AG10803 (cell line): ENCODE results near the gene SAFB2.

Experiments used
- DNase-seq: peaks from one replicate; pipeline ENCODE4 v3.0.0; 2010; ENCODE audit warnings: low read depth
- H3K4me3 ChIP-seq: 2 replicates; pipeline ENCODE4 v1.5.1; 2011; ENCODE audit warnings: mild to moderate bottlenecking, low read length, control low read depth
- TF ChIP-seq, protein P1 (sequence below): conservative IDR thresholded peaks from 2 replicates; pipeline ENCODE4 v1.5.1; 2011; ENCODE audit warnings: mild to moderate bottlenecking, low read length, control low read depth, inconsistent platforms

Gene SAFB2

DNA sequence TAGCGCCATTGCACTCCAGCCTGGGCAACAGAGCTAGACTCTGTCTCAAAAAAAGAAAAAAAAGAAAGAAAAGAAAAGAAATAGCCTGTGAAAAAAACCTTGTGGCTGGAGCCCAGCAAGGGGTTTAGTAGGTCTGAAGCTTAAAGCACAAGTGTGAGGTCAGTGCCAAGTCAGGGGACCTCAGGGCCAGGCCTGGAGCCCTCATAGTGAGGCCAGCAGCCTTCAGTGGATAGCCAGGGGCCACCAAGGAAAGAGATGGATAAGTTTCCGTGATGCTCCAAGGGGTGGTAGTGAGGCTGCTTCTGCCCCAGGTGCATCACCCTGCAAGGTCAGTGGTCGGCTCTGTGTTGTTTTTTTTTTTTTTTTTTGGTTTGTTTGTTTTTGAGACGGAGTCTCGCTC is 67.7 kb downstream of the SAFB2 start:
- TF ChIP-seq, protein P1, sequence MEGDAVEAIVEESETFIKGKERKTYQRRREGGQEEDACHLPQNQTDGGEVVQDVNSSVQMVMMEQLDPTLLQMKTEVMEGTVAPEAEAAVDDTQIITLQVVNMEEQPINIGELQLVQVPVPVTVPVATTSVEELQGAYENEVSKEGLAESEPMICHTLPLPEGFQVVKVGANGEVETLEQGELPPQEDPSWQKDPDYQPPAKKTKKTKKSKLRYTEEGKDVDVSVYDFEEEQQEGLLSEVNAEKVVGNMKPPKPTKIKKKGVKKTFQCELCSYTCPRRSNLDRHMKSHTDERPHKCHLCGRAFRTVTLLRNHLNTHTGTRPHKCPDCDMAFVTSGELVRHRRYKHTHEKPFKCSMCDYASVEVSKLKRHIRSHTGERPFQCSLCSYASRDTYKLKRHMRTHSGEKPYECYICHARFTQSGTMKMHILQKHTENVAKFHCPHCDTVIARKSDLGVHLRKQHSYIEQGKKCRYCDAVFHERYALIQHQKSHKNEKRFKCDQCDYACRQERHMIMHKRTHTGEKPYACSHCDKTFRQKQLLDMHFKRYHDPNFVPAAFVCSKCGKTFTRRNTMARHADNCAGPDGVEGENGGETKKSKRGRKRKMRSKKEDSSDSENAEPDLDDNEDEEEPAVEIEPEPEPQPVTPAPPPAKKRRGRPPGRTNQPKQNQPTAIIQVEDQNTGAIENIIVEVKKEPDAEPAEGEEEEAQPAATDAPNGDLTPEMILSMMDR = no peak
- no peak overlapping the region for H3K4me3 ChIP-seq
- no peak for DNase-seq

DNA sequence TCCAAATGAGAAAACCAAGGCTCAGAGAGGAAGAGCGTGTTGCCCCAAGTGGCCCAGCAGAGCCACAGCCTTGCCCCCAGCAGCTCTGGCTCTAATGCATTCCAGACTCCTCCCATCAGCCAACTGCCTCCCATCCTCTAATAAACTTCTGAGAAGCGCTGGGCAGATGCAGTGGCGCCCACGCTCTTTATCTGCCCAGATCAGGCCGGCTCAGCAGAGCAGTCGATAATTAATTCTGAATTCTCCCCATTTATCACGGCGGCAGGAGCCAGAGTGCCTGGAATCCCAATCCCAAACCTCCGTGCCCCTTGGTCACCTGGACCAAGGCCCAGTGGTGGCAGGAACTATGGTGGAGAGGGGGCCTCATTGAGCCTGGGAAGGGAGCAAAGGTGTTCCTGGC is 68.7 kb downstream of the SAFB2 start:
- TF ChIP-seq, protein P1 = no peak
- no peak overlapping the region for H3K4me3 ChIP-seq
- no peak for DNase-seq

DNA sequence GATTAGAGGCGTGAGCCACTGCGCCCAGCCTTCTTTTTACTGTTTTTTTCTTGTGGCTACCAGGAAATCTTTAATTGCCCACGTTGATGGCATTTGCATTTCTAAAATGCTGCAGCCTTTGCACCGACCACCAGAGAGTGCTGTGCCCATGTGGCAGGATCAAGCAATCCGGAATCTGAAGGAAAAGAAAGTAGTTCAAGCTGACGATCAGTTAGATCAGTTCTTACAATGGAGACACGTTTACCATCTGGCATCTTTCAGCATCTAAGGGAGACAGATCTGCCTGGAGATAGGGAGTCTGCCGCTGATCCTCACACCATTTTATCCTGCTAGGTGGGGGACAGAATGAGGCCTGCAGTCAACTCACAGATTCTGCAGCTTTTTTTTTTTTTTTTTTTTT is 74.7 kb downstream of the SAFB2 start:
- no peak overlapping the region for H3K4me3 ChIP-seq
- TF ChIP-seq, protein P1 = peak; percentile 70
- peak; percentile 48 for DNase-seq

DNA sequence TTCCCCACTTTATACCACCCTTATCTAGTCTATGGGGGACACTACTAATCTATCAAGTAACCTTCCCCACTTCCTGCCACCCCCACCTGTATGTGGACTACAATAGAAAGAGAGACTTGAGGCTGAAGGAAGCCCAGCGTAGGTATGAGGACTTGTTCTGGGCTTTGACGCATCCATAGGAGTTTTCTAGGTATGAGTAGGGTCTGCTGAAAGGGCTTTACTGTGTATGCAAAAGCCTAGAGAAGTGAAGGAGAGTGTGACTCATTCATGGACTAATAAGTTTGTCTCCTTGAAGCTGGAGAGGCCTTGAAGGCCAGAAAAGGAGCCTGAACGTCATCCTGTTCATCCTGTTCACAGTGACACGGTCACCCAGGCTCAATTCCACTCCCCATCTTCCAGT is 76.6 kb downstream of the SAFB2 start:
- no peak overlapping the region for H3K4me3 ChIP-seq
- TF ChIP-seq, protein P1 = no peak
- no peak for DNase-seq

DNA sequence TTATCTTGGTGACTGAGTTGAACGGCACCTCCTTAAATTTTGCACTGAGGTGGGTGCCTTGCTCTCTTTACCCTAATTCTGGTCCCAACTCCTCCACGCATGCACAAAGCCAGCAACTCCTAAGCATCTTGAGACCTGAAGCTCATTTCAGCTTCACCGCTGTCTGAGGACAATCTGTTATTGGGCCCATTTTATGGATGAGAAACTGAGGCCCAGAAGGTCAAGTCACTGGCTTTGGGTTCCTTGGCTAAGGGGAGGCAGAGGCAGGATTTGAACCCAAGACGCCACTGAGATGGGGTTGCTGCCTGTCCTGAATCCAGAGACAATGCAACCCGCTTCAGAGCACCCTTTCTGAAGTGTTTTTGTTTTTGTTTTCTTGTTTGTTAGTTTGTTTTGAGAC is 77.5 kb downstream of the SAFB2 start:
- TF ChIP-seq, protein P1 = no peak
- H3K4me3 ChIP-seq = no peak overlapping the region
- DNase-seq = no peak

DNA sequence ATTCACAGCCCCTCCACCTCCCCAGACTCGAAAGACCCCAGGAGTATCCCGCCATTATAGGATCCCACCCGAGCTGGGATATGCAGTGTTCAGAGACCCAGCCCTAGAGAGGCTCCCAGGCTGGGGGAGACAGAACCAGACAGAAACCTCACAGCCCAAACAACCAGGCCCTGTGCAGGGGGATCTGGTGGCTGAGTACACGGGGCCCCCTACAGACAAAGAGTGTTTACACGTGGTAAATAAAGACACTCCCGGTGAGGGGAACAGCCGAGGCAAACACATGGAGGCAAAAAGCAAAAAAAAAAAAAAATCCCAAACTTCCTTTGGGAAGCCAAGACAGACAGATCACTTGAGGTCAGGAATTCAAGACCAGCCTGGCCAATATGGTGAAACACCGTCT is 79.9 kb downstream of the SAFB2 start:
- TF ChIP-seq, protein P1 = no peak
- DNase-seq = no peak
- H3K4me3 ChIP-seq = no peak overlapping the region

DNA sequence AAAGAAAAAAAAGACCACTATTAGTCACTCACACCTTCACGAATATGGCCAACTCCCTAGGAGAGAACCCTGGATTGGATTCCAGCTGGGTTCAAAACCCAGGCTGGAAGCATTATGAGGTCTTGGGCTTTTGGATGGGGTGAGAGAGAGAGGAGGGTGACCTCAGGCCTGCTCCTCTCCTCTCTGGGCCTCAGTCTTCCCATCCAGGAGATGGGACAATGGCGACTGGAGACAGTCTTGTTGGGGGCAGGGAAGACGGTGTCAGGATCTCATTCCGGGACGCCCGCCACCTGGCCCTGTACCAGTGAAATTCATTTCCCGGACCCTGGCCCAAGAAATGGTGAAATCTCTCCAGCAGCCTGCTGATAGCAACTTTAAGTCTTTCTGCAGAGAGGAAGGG is 81.1 kb downstream of the SAFB2 start:
- H3K4me3 ChIP-seq = no peak overlapping the region
- no peak for DNase-seq
- TF ChIP-seq, protein P1 = no peak
